ENCODE measurements around the gene DACH2. TPM values are rescaled to one million over a fixed set of nuclear protein-coding genes. Genes with fewer than 3 reads are reported as not detected.

DACH2 gene
- total RNA-seq, 1 donor from 2014 or later: not detected

DNA sequence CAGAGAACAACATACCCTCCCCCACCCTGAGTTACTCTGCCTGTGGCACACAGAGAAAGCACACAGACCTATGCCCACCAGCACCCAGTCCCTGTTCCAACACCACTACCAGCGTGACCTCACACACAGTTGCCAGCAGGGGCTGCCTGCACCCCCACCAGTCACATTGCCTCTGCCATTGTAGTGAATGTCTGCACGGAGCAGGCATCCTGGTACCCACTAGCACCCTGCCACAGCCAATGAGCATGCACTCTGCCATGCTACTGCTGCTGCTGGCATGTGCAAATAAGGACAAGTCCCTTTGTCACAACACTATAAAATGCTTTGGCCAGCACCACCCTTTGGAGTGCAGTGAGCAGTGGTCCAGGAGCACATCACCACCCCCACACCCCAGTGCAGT lies 47.1 kb downstream of the DACH2 start:
- H3K27ac ChIP-seq (replicated peaks): no peak overlapping the region
- DNase-seq: no peak
- H3K36me3 ChIP-seq: no peaks in the 10 kb centered on the region
- no peak overlapping the region for H3K4me3 ChIP-seq
- TF ChIP-seq, protein P1, sequence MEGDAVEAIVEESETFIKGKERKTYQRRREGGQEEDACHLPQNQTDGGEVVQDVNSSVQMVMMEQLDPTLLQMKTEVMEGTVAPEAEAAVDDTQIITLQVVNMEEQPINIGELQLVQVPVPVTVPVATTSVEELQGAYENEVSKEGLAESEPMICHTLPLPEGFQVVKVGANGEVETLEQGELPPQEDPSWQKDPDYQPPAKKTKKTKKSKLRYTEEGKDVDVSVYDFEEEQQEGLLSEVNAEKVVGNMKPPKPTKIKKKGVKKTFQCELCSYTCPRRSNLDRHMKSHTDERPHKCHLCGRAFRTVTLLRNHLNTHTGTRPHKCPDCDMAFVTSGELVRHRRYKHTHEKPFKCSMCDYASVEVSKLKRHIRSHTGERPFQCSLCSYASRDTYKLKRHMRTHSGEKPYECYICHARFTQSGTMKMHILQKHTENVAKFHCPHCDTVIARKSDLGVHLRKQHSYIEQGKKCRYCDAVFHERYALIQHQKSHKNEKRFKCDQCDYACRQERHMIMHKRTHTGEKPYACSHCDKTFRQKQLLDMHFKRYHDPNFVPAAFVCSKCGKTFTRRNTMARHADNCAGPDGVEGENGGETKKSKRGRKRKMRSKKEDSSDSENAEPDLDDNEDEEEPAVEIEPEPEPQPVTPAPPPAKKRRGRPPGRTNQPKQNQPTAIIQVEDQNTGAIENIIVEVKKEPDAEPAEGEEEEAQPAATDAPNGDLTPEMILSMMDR (IDR thresholded peaks at IDR 0.05; ENCODE audit: borderline replicate concordance): no peak
- H3K9me3 ChIP-seq (replicated peaks): no peaks in the 10 kb centered on the region
- no peaks in the 10 kb centered on the region for H3K27me3 ChIP-seq (ENCODE audit: low read depth)
- no peaks in the 10 kb centered on the region for H3K4me1 ChIP-seq
- intact Hi-C loops (cut with micrococcal nuclease): no loop called here

DNA sequence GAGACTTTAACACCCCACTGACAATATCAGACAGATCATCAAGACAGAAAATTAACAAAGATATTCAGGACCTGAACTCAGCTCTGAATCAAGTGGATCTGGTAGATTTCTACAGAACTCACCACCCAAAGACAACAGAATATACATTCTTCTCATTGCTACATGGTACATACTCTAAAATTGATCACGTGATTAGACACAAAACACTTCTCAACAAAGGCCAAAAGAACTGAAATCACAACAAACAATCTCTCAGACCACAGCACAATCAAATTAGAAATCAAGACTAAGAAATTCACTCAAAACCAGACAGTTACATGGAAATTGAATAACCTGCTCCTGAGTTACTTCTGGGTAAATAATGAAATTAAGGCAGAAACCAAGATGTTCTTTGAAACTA lies 49.6 kb downstream of the DACH2 start:
- Histone ChIP-seq H3K27ac (replicated peaks) (no peak overlapping the region), H3K4me3 (no peak overlapping the region), H3K36me3 (no peaks in the 10 kb centered on the region), H3K9me3 (replicated peaks) (no peaks in the 10 kb centered on the region), H3K4me1 (no peaks in the 10 kb centered on the region), H3K27me3 (ENCODE audit: low read depth) (no peaks in the 10 kb centered on the region)
- intact Hi-C loops (cut with micrococcal nuclease): no loop called here
- no peak for DNase-seq
- TF ChIP-seq, protein P1 (IDR thresholded peaks at IDR 0.05; ENCODE audit: borderline replicate concordance): no peak

GRCh38 chrX:86210772-86211171 lies 62.5 kb downstream of the DACH2 start:
- no peak overlapping the region for H3K27ac ChIP-seq (replicated peaks)
- intact Hi-C loops (cut with micrococcal nuclease): no loop called here
- no peak for DNase-seq
- H3K4me1 ChIP-seq: no peaks in the 10 kb centered on the region
- TF ChIP-seq, protein P1 (IDR thresholded peaks at IDR 0.05; ENCODE audit: borderline replicate concordance): no peak
- H3K4me3 ChIP-seq: no peak overlapping the region
- no peaks in the 10 kb centered on the region for H3K27me3 ChIP-seq (ENCODE audit: low read depth)
- H3K36me3 ChIP-seq: no peaks in the 10 kb centered on the region
- H3K9me3 ChIP-seq (replicated peaks): no peaks in the 10 kb centered on the region

GRCh38 chrX:86215260-86215659 lies 67.0 kb downstream of the DACH2 start:
- Histone ChIP-seq H3K4me3 (no peak overlapping the region), H3K9me3 (replicated peaks) (no peaks in the 10 kb centered on the region), H3K36me3 (no peaks in the 10 kb centered on the region), H3K27ac (replicated peaks) (no peak overlapping the region), H3K27me3 (ENCODE audit: low read depth) (no peaks in the 10 kb centered on the region), H3K4me1 (no peaks in the 10 kb centered on the region)
- TF ChIP-seq, protein P1 (IDR thresholded peaks at IDR 0.05; ENCODE audit: borderline replicate concordance): no peak
- intact Hi-C loops (cut with micrococcal nuclease): no loop called here
- no peak for DNase-seq

DNA sequence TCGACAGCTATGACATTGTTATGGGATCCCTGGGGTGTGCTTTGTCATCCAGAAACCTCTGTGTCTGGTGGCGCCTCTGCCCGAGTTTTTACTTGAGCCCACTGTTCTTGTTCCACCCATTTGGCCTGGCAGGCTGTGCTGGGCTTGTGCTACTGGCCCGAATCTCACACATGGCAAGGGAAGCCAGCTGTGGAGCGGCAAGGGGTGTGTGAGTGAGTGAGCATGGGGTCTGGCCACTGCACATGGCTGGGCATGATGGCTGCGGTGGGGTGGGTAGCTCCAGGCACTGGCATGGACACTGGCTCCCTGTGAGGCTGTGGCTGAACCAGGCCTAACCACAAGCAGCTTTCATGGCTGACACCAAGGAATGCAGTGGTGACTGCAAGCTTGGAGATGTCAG lies 89.2 kb downstream of the DACH2 start:
- intact Hi-C loops (cut with micrococcal nuclease): no loop called here
- H3K27me3 ChIP-seq (ENCODE audit: low read depth): no peaks in the 10 kb centered on the region
- peaks cover 3% of the 10 kb centered on the region for H3K9me3 ChIP-seq (replicated peaks)
- DNase-seq: no peak
- no peaks in the 10 kb centered on the region for H3K36me3 ChIP-seq
- no peak overlapping the region for H3K27ac ChIP-seq (replicated peaks)
- TF ChIP-seq, protein P1 (IDR thresholded peaks at IDR 0.05; ENCODE audit: borderline replicate concordance): no peak
- H3K4me1 ChIP-seq: no peaks in the 10 kb centered on the region
- H3K4me3 ChIP-seq: no peak overlapping the region

DNA sequence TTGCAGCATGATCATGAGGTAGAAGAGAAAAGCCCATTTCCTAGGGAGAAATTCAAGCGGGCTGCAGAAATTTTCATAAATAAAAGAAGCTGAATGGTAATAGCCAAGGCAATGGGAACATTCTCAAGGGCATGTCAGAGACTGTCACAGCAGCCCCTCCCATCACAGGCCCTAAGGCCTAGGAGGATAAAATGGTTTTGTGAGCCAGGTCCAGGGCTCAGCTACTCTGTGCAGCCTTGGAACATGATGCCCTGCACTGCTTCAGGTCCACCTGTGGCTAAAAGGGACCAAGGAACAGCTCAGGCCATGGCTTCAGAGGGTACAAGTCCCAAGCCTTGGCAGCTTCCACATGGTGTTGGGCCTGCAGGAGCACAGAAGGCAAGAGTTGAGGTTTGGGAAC lies 93.3 kb downstream of the DACH2 start:
- Histone ChIP-seq H3K9me3 (replicated peaks) (peaks cover 3% of the 10 kb centered on the region), H3K4me1 (no peaks in the 10 kb centered on the region), H3K27ac (replicated peaks) (no peak overlapping the region), H3K27me3 (ENCODE audit: low read depth) (no peaks in the 10 kb centered on the region), H3K36me3 (no peaks in the 10 kb centered on the region), H3K4me3 (no peak overlapping the region)
- TF ChIP-seq, protein P1 (IDR thresholded peaks at IDR 0.05; ENCODE audit: borderline replicate concordance): no peak
- no peak for DNase-seq
- intact Hi-C loops (cut with micrococcal nuclease): no loop called here

All from left ventricle myocardium inferior (tissue), 1 donor.